Right renal pelvis (tissue), 4 donors: ENCODE data around the gene RASSF5. TPM values are rescaled to one million over a fixed set of nuclear protein-coding genes. Genes with fewer than 3 reads are reported as not detected.
"Not testable (repeated sequence)": the region's sequence is repeated elsewhere in the genome, so short reads cannot be mapped to it uniquely, and the experiment has no call there.

Source experiments
- DNase-seq, 4 donors: peaks; one replicate each; pipeline ENCODE4 v3.0.0-alpha.2; 2013; ENCODE audit warnings: low read depth in 4 of 4, low spot score in 3 of 4, missing footprints in 1 of 4
- polyA plus RNA-seq, 4 donors: library from polyadenylated mRNA; unstranded; fragments of 120-200 nt; gene quantifications; one replicate each; pipeline ENCODE4 v1.2.1, GENCODE V29; 2013; ENCODE audit not compliant: insufficient read length in 4 of 4

RASSF5 gene
- polyA plus RNA-seq, 4 donors: 5.0 to 7.0 (median 5.3) TPM

- no peak for DNase-seq
Measured at GRCh38 chr1:206608108-206608698, 100.9 kb downstream of the RASSF5 start.

- DNase-seq: no peak
Measured at GRCh38 chr1:206609229-206609991, 102.1 kb downstream of the RASSF5 start.

- peak; percentile 83 to 93 (median 90) for DNase-seq
Measured at GRCh38 chr1:206612129-206612876, 105.0 kb downstream of the RASSF5 start, which contains the start of gene EIF2D. Gene EIF2D, minus strand, starts transcription at chr1:206612465. Its CDS starts 123 bp downstream, at chr1:206612342.

- DNase-seq: not testable (repeated sequence)
Measured at GRCh38 chr1:206626396-206626795, 119.1 kb downstream of the RASSF5 start.

GRCh38 chr1:206628916-206629315 lies 121.6 kb downstream of the RASSF5 start:
- DNase-seq: no peak

GRCh38 chr1:206631085-206631509 lies 123.8 kb downstream of the RASSF5 start:
- peak; percentile 68 to 75 (median 69) for DNase-seq

- DNase-seq: no peak
Measured at GRCh38 chr1:206633708-206634121, 126.4 kb downstream of the RASSF5 start.

GRCh38 chr1:206634365-206635079 lies 127.2 kb downstream of the RASSF5 start:
- DNase-seq: peak; percentile 79 to 84 (median 81)

GRCh38 chr1:206635080-206635977 lies 128.0 kb downstream of the RASSF5 start, which contains the start of gene DYRK3:
Gene DYRK3, plus strand, starts transcription at chr1:206635536. Its CDS starts 168 bp downstream, at chr1:206635704.
- peak; percentile 76 to 84 (median 79) for DNase-seq

GRCh38 chr1:206635978-206636345 lies 128.6 kb downstream of the RASSF5 start:
- DNase-seq: no peak

GRCh38 chr1:206636671-206637070 lies 129.3 kb downstream of the RASSF5 start:
- DNase-seq: no peak

- DNase-seq: no peak
Measured at GRCh38 chr1:206637605-206638004, 130.3 kb downstream of the RASSF5 start.

Other genes starting within 250 kb of the RASSF5 start
- gene IKBKE, start 37.1 kb upstream of the RASSF5 start, polyA plus RNA-seq: 1 to 10 TPM; 4.3 to 4.9 (median 4.6) TPM
- 10 to 100 TPM; 77.0 to 85.6 (median 82.7) TPM for gene EIF2D, start 104.9 kb downstream of the RASSF5 start, polyA plus RNA-seq
- gene DYRK3, start 128.0 kb downstream of the RASSF5 start, polyA plus RNA-seq: 1 to 10 TPM; 8.0 to 9.7 (median 8.8) TPM
- 10 to 100 TPM; 74.9 to 79.8 (median 76.6) TPM for gene MAPKAPK2, start 177.4 kb downstream of the RASSF5 start, polyA plus RNA-seq